OCI-LY7 (cell line): ENCODE measurements around the gene CCIN.

Source experiments
- EZH2phosphoT487 ChIP-seq: fragments of 200-600 bp; sonication (generic); IDR thresholded peaks from 2 replicates; pipeline ENCODE4 v1.6.1; 2018; ENCODE audit warnings: low read depth, borderline replicate concordance, mild to moderate bottlenecking, mixed run types, antibody characterized with exemption, low read length, moderate library complexity, mixed read lengths
- TF ChIP-seq, protein P1 (sequence below): fragments of 200-600 bp; sonication (generic); conservative IDR thresholded peaks from 2 replicates; pipeline ENCODE4 v1.5.1; 2014; ENCODE audit warnings: mild to moderate bottlenecking, antibody characterized with exemption, low read length, moderate library complexity, mixed read lengths

DNA sequence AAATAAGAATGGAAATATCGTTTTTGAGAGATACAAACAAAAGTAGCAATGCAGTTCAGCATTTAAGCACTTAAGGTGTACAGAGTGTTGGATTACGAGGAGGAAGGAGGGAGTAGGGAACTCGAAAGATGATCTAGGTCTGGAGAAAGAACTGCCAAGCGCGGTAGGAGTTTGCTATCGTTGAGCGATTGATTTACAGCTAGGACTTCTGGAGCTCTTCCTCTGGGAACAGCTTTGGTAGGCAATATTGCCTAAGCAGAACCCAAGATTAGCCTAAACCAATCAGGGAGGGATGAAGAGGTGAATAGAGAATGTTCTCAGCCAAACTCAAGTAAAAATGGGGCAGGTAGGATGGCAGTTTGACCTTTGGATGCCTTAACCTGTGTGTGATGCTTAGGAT, 22.5 kb downstream of the CCIN start:
- TF ChIP-seq, protein P1, sequence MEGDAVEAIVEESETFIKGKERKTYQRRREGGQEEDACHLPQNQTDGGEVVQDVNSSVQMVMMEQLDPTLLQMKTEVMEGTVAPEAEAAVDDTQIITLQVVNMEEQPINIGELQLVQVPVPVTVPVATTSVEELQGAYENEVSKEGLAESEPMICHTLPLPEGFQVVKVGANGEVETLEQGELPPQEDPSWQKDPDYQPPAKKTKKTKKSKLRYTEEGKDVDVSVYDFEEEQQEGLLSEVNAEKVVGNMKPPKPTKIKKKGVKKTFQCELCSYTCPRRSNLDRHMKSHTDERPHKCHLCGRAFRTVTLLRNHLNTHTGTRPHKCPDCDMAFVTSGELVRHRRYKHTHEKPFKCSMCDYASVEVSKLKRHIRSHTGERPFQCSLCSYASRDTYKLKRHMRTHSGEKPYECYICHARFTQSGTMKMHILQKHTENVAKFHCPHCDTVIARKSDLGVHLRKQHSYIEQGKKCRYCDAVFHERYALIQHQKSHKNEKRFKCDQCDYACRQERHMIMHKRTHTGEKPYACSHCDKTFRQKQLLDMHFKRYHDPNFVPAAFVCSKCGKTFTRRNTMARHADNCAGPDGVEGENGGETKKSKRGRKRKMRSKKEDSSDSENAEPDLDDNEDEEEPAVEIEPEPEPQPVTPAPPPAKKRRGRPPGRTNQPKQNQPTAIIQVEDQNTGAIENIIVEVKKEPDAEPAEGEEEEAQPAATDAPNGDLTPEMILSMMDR, result no peak
- TF ChIP-seq EZH2phosphoT487, result no peak
